ENCODE measurements around the gene TTC21A.

DNA sequence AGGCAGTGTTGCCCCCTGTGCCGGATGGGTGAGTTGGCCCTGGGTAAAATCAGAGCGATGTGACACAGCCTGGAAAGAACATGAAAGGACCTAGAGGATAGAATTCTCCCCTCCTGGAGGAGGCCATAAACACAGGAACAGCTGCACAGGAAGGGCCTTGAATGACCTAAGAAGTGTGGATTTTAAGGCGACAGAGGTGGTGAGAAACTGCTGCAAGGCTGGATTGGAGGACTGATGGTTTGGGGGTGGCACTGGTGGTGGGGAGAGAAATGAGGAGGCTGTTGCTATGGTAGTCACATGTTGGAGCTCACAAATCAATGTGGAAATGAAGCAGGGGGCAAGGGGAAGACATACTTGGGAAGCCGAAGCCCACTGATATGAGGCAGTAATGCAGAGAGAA, 71.1 kb downstream of the TTC21A start:
- TF ChIP-seq, protein P1, sequence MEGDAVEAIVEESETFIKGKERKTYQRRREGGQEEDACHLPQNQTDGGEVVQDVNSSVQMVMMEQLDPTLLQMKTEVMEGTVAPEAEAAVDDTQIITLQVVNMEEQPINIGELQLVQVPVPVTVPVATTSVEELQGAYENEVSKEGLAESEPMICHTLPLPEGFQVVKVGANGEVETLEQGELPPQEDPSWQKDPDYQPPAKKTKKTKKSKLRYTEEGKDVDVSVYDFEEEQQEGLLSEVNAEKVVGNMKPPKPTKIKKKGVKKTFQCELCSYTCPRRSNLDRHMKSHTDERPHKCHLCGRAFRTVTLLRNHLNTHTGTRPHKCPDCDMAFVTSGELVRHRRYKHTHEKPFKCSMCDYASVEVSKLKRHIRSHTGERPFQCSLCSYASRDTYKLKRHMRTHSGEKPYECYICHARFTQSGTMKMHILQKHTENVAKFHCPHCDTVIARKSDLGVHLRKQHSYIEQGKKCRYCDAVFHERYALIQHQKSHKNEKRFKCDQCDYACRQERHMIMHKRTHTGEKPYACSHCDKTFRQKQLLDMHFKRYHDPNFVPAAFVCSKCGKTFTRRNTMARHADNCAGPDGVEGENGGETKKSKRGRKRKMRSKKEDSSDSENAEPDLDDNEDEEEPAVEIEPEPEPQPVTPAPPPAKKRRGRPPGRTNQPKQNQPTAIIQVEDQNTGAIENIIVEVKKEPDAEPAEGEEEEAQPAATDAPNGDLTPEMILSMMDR (IDR thresholded peaks at IDR 0.05; ENCODE audit: low read length), result no peak
- TF ChIP-seq EZH2 (optimal IDR thresholded peaks at IDR 0.05; ENCODE audit: low read depth, low read length), result no peak
